ENCODE measurements around the gene TK2.
"Not testable (repeated sequence)": the region's sequence is repeated elsewhere in the genome, so short reads cannot be mapped to it uniquely, and the experiment has no call there.

TK2 gene

DNA sequence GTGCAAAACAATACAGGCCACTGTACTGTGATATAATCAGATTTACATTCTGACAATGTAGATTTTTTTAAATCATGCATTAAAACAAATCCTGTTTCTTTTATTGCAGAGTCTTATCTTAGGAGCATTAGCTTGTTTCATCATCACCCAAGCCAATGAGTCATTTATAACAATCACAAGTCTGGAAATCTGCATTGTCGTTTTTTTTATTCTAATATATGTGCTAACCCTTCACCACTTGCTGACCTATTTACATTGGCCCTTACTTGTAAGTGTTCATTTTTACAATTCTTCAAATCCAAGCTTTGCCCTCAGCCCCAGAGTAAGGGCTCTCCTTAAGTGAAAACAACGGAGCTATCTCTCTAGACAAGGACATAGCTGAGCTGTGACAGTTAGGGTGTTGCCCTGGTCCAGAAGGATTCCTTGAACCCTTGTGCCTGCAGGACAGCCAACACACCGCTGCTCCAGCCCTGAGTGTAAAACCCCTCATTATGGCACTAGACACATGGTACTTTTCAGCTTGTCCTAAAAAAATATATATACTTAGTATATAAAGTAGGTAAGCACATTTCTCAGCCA lies 20.0 kb upstream of the TK2 start:
- no peak for FAIRE-seq

DNA sequence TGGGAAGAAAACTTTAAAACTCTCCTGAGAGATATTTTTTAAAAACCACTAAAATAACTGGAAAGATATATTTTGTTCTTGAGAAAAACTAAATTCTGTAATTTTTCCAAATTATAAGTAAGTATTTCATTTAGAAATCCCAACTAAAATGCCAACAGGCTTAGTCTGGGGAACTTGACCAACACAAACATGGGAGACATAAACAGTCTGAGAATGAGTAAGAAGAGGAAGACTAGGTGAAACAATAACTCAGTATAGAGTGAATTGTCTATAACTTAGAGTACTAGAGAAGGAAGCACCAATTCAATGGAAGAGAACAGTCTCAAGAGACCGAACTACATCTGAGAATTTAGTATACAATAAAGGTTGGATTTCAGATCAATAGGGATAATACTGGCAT lies 19.2 kb upstream of the TK2 start:
- FAIRE-seq: no peak

DNA sequence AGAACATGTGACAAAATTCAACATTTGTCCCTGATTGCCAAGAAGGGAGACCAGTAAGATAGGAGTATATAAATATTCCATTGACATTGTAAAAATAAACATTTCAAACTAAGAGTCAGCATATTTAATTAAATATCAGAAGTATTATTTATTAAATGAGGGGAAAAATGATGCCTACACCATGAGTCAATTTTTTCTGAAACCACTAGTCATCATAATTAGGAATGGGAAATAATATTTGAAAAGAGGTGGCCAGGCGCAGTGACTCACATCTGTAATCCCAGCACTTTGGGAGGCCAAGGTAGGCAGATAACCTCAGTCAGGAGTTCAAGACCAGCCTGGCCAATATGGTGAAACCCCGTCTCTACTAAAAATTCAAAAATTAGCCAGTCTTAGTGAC lies 18.4 kb upstream of the TK2 start:
- no peak for FAIRE-seq

DNA sequence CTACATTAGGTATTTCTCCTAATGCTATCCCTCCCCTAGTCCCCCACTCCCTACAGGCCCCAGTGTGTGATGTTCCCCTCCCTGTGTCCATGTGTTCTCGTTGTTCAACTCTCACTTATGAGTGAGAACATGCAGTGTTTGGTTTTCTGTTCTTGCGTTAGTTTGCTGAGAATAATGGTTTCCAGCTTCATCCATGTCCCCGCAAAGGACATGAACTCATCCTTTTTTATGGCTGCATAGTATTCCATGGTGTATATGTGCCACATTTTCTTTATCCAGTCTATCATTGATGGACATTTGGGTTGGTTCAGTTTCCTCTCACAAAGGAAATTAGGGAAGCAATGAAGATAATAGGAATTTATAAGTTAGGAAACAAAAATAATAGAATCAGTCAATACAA lies 17.3 kb upstream of the TK2 start:
- not testable (repeated sequence) for FAIRE-seq

DNA sequence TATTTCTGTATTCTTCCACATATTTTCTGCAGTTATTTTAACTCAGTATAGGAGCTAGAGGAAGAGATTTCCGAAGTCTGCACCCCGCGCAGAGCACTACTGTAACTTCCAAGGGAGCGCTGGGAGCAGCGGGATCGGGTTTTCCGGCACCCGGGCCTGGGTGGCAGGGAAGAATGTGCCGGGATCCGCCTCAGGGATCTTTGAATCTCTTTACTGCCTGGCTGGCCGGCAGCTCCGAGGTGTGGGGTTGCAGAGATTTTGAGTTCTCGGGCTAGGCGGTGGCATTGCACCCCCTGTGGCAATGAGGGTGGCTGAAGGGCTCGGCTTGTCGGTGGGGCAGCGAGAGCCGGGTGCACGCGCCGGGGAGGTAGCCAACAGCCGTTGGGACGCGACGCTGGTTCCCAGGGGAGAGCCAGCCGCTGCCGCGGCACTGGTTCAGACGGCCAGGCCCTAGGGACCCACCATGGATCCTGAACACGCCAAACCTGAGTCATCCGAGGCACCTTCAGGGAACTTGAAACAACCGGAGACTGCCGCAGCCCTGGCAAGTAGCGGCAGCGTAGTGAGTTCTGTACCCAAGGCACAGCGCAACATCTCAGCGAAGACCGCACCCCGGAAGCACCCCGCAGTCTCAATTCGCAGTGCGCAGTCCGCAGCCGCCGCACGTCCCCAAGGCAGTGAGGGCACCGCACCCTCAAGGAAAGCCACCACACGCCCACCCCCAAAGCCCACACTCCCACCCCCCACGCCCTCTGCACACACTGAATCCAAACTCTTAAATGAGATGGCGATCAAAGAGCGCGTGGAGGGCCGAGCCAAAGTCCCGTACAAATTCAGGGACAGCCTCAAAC lies 16.4 kb upstream of the TK2 start, which contains the start of gene CMTM1:
Gene CMTM1 (plus strand): TSS at position 389 of the 851 bp plus-strand sequence. CDS start 75 bp downstream, at position 464.
- no peak for FAIRE-seq

DNA sequence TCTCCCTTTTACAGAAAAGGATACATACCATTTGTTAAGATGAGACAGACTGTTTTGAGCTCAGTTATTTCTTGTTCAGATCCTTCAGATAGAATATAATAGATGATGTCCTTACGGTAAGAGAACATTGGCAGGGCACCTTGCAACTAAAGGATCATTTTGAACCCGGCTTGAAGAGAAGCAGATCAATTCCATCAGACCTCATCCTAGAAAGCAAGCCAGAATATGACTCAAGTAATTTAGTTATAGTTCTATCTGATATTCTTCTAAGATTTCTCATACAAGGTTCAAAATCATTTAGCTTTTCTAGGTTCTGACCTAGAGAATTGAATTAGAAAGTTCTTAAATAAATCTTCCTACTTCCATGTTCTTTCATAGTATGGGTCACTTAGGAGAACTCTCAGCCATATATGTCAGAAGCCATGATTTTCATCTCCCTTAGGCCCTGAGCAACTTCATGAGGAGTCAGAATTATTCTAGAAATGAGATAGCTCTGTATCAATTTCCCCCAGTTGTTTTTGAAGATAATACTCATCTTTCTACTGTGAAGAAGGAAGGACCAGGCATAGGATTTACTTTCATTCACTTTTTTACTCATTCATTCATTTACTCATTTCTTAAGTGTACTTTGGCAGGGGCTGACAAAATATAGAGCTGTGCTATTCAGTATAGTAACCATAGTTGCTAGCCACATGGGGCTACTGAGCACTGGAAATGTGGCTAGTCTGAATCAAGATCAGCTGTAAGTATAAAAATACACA lies 13.8 kb upstream of the TK2 start:
- FAIRE-seq: no peak

DNA sequence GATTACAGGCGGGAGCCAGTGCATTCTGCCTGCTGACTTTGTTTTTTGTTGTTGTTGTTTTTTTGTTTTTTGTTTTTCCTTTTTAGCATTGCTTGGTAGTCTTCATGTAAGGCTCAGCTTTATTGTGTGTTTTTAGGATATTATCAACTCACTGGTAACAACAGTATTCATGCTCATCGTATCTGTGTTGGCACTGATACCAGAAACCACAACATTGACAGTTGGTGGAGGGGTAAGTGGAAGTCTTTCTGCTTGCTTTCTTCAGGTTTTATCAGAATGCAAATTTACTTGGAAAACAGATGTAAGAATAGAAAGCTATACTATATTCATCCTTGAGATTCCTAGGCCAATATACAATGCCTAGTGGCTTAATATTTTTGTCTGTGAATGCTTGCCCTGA lies 13.1 kb upstream of the TK2 start:
- FAIRE-seq: no peak

DNA sequence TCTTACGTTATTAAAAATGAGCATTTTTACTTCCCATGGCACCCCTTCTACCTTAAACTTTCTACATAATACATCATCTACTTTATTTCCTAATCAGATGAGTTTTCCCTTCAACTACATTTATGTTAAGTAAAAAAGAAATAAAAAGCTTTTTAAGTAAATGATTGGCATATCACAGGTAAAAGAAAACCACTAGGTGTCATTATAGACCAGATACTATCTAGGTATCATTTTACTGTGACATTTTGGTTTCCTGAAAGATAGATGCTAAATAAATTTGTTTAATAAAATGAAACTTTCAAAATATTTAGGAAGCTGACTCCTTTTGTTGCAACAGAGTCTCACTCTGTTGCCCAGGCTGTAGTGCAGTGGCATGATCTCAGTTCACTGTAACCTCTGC lies 12.5 kb upstream of the TK2 start:
- FAIRE-seq: no peak

DNA sequence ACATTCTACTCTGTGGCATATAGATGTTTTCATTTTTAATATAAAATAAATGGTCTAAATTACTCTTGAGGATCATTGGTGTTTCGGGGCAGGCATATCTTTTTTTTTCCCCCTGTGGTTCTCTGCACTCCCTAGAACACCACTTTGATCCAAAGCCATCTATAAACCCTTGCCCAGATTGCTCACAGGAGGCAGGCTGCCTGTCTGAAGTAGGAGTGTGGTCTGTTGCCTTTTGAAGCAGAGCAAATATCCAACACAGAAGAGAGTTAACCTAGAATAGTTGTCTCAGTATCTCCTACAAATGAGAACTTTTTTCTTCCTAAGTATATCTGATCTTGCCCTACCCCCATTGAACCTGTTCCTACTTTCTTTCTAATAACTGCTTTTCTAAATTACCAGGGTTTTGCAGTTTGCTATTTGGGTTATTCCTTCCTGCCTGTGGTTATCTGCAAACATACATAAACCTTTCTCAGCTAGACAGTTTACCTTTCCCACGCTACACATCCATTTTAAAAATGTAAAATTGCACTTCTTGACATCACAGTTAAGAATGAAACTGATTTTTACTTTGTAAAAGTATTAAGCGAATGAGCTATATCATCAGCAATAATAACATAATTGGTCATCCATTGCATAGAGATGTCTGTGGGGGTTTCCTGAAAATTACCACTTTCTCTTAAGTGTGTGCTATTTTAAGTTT lies 11.6 kb upstream of the TK2 start:
- no peak for FAIRE-seq

DNA sequence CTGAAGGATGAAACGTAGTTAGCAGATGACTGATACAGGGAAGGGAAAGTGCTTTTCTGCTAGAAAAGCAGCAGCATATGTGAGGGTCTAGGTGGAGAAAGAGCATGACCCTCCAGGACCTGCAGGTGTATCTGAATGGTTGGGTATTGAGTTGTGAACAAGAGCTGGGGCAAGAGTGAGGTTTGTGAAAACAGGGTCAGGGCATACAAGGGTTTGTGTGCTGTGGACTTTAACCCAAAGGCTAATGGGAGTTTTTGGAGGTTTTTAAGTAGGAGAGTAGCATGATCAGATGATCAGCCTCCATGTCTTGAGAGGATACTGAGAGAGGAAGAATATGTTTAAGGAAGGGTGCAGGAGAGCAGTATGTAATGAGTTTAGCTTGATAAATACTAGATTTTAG lies 10.2 kb upstream of the TK2 start:
- FAIRE-seq: no peak

DNA sequence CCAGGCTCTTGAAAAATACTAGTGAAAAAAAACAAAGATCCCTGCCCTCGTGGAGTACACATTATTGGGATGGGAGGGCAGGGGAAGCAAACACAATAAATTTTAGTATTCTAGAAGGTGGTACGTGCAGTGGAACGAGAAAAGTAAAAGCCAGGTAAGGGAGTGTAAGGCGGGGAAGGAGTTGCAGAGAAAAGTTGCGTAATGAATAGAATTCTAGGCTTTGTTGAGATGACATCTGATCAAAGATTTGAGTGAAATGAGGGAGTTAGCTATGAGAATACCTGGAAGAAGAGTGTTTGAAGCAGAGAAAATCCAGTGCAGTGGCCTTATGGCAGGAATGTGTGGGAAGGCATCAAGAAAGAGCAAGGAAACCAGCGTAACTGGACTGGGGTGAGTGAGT lies 4.6 kb upstream of the TK2 start:
- FAIRE-seq: no peak

DNA sequence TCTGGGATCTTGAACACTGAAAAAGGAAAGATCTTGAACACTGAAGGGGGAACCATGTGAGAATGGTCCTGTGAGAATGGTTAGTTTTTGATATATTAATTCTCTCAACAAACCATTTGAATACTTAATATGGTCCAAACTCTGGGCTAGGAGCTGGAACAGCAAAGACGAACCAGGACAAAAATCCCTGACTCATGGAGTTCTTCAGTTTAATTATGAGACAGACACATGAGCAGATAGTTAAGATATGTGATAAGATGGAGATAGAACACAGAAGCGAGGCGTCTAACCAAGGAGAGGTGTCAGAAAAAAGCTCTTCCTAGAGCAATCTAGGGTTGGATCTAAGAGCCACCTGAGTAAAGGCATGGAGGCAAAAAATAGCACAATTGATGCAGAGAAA lies 4.1 kb upstream of the TK2 start:
- no peak for FAIRE-seq

DNA sequence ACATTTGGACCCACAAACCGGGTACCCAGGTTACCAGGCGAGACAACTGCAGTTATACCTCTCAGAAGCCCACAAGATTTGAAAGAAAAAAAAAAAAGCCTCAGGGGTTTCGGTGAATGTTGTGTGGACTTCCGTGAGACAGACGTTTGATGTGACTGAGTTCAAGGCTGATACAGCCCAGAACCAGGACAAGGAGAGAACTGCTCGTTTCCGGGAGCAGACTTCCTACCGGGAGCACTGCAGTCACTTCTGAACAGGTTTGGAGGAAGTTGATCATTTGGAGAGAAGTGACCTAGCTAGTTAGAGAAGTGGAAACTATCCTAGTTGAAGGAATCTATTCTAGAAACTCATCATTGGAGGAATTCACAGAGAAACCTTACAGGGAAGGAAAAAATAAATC lies 3.3 kb upstream of the TK2 start:
- no peak for FAIRE-seq

DNA sequence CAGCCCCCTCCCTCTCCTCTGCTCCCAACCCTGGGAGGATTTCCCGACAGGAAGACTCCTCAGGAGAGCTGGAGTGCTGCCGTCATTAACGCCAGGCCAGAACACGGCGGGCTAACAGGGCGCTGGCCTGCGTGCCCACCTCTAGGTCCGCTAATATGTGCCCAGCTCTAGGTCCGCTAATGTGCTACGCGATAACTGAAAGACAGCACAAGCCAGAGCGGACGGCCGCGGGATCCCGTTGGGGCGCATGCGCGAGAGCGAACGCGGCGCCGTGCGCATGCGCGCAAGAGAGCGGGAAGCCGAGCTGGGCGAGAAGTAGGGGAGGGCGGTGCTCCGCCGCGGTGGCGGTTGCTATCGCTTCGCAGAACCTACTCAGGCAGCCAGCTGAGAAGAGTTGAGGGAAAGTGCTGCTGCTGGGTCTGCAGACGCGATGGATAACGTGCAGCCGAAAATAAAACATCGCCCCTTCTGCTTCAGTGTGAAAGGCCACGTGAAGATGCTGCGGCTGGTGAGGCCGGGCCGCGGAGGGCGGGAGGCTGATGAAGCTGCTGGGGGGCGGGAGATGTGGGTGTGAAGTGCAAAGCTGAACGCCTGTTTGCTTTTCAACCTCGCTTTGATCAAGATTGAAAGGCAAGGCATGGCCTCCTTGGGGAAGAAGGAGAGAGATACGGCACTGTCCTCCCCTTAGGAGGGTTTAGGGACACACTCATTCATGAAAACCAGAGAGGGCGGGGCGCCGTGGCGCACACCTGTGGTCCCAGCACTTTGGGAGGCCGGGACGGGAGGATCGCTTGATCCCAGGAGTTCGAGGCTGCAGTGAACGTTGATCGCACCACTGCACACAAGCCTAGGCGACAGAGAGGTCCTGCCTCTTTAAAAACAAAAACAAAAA lies 2.6 kb upstream of the TK2 start, which contains the start of gene CKLF:
Gene CKLF (plus strand): TSS at position 291 of the 892 bp plus-strand sequence. CDS start 140 bp downstream, at position 431.
- FAIRE-seq: no peak

DNA sequence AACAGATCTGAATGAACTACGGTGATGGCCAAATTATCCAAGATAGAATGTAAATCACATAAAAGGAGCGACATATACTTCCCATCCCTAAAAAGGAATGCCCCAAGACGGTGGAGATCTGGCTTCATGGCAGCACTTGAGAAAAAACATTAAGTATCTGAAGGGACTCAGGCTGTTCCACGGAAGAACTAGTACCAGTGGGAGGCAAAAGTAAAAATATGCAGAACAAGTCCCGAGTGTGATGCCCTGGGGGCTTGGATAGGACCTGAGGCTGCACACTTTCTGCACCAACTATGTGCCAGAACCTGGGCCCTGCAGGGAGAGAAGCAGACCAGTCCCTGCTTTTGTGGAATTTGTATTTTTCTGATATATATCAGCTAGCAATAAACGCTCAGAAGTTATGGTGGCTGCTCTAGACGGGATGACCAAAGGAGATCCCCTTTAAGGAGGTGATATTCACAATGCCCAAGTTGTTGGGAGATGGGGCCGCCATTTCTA lies 1.9 kb upstream of the TK2 start:
- FAIRE-seq: no peak

DNA sequence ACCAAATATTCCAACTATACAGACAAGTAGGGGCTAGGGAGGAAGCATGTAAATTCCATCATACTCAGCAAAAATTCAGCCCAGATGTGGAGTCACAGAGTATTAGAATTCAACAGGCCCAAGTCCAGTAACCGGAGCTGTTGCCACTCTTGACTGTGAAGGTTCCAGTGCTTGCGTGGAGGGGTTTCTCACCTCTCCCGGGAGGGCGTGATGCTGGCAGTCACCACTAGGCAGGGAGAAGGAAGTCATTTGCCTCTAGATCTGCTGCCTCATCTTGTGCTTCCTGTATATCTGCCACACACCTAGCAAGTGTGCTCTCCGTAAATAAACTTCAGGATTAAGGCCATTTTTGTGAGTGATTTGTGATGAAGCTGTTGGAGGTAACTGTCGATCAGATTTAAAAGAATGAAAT lies 1.4 kb upstream of the TK2 start:
- FAIRE-seq: no peak

DNA sequence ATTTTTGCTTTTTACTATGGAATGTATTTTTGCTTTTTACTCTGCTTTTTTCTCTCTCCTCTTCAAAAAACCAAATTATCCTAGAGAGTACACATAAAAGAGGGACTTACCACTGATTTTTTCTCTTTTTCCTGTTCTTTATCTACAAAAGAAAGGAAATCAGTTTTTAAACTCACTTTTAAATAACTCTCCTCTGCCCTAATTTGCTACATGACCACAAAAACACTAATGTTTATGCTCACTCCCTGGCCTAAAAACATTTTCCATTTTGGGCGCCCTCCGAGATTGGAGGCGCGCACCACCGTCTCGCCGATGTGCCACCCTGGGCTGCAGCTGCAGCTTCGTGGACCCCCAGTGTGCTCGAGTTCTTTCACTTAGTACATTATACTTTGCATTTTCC lies 1.1 kb downstream of the TK2 start:
- no peak for FAIRE-seq

DNA sequence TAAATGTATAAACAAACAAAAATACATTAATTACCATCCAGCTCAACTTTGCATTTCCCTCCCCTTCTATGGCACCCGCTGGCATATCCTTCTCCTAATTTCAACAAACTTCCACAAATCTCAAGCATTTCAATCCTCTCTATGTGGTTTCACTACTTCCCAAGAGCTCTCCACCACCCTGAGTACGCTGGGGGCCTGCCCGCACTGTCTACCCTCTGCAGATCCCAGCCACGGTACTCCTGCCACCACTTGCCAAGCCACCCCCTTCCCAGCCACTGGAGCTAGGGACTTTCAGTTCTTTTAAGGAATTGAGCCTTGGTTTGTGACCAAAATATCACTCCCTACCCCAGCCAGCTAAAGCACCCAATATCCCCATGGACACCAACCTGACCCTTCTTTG lies 1.9 kb downstream of the TK2 start:
- no peak for FAIRE-seq

DNA sequence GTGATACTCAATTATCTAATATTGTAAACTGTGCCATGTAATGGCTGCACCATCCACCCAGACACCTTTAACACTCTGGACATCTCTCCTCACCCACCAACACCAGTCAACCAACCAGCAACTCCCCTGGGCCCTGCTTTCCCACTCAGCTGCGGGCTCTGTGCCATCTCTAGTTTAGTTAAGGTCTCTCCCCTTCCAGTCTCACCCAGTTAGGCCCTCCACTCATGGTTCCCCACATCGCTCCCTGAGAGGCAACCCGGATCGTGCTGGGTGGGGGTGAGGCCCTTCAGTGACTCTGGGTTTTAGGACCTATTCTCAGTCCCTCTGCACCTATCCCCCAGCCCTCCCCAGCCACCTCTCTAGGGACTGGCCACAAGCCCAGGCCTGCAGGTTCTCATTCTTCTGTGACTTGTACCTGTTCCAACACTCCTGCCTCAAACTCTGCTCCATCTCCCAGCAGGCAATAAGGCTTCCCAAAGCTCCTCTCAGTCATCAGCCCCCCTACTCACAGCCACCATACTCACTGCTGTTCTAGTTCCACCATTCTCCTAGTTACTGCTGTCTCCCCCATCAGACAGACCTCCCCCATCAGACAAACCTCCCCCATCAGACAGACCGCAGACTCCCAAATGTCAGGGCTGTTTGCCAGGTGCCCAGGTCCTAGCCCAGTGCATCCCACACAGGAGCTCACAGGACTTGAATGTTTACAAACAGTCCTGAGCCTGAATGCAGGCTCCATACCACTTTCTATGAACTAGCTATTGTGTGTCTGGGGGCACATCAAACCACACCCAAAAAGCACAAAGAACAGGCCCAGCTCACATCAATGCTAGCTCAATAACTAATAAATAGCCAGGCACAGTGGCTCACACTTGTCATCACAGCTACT lies 2.6 kb downstream of the TK2 start:
- no peak for FAIRE-seq

DNA sequence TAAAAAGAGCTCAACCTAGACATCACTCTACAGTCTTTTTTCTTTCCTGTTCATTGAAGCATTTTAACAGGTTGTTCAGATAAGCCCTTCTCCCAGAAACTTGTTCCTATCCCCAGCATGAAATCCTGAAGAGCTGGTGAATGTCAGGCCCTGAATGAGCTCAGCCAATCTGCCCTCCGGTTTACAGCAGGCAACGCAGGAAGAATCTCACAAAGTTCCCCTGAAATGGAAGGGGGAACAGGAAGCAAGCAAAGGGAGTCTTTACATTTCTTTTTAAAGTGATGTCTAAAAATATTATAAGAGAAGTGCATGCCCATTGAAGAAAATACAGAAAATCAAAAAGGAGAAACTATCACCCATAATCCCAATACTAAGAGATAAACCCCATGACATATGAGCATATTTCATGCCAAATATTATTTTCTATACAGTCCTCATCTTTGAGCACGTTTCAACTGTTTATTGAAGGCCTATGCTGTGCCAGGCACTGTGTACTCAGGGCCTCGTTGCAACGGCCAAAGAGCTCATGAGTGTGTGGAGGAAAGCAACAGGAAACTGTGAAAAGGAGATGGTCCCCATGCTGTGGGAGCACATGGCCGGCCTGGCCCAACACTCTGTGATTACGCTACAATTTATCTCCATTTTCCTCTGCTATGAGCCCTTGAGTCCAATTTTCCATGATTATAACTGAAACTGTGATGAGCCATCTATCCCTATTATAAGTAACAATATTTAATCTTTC lies 5.7 kb downstream of the TK2 start:
- FAIRE-seq: no peak
